Endodermal cell (in vitro differentiated cells): Measurements from ENCODE around the gene TRIO. TPM values are rescaled to one million over a fixed set of nuclear protein-coding genes. Genes with fewer than 3 reads are reported as not detected.

Source experiments
- DNase-seq: peaks from one replicate; pipeline ENCODE4 v3.0.0-alpha.2; 2017
- H3K27ac ChIP-seq: 2 replicates; pipeline ENCODE4 v1.5.1; 2013; ENCODE audit warnings: mild to moderate bottlenecking, low read depth, low read length, moderate library complexity
- H3K27me3 ChIP-seq: 2 replicates; pipeline ENCODE4 v1.6.1; 2013; ENCODE audit warnings: mild to moderate bottlenecking, low read length, moderate library complexity; ENCODE audit not compliant: insufficient read depth, control insufficient read depth, poor library complexity, severe bottlenecking
- H3K36me3 ChIP-seq: 2 replicates; pipeline ENCODE4 v1.7.0; 2013; ENCODE audit warnings: mild to moderate bottlenecking, low read length, moderate library complexity; ENCODE audit not compliant: control insufficient read depth, insufficient read depth
- H3K4me1 ChIP-seq: one replicate; pipeline ENCODE4 v1.7.0; 2013; ENCODE audit warnings: low read length; ENCODE audit not compliant: control insufficient read depth, insufficient read depth
- H3K4me3 ChIP-seq: 2 replicates; pipeline ENCODE4 v1.5.1; 2013; ENCODE audit warnings: mild to moderate bottlenecking, low read length, moderate library complexity
- H3K9ac ChIP-seq: 2 replicates; pipeline ENCODE4 v1.6.1; 2013; ENCODE audit warnings: mild to moderate bottlenecking, low read length, moderate library complexity; ENCODE audit not compliant: poor library complexity, severe bottlenecking; ENCODE audit errors: extremely low read depth
- H3K9me3 ChIP-seq: 2 replicates; pipeline ENCODE4 v1.6.1; 2013; ENCODE audit warnings: mild to moderate bottlenecking, low read length, moderate library complexity; ENCODE audit not compliant: control insufficient read depth
- H3K27ac Mint-ChIP-seq: 2 replicates; pipeline ENCODE4 v1.8.0; 2020; ENCODE audit warnings: mixed read lengths
- H3K27me3 Mint-ChIP-seq: 2 replicates; pipeline ENCODE4 v1.8.0; 2021; ENCODE audit warnings: mild to moderate bottlenecking, mixed read lengths; ENCODE audit not compliant: insufficient read depth
- H3K36me3 Mint-ChIP-seq: 2 replicates; pipeline ENCODE4 v1.8.0; 2020; ENCODE audit warnings: low read depth, mixed read lengths
- H3K4me1 Mint-ChIP-seq: 2 replicates; pipeline ENCODE4 v1.8.0; 2020; ENCODE audit warnings: mixed read lengths
- H3K4me3 Mint-ChIP-seq: 2 replicates; pipeline ENCODE4 v1.8.0; 2020; ENCODE audit warnings: mild to moderate bottlenecking, moderate library complexity, mixed read lengths
- H3K9me3 Mint-ChIP-seq: 2 replicates; pipeline ENCODE4 v1.8.0; 2020; ENCODE audit warnings: mild to moderate bottlenecking, mixed read lengths
- WGBS, 2 experiments: methylation state at CpG; one replicate each; pipeline versions ENCODE4 v1.1.5 to v1.1.7; 2013; ENCODE audit warnings: missing lambda C conversion rate in 2 of 2, mixed read lengths in 1 of 2; ENCODE audit not compliant: insufficient coverage in 1 of 2, insufficient read length in 1 of 2; 5-methylcytosine and 5-hydroxymethylcytosine counted together
- total RNA-seq, 2 donors: library from RNA; stranded (reverse); fragmentation: NEBNext Ultra II Directional in 1 of 2; extraction: Animal tissue kit (Norgen Biotek cat#: 25700) in 1 of 2; gene quantifications; 2 replicates in 1 of 2; 3 replicates in 1 of 2; pipeline ENCODE4 v1.2.1, GENCODE V29; 2021
- TF ChIP-seq, protein P1 (sequence below): fragments of 200-600 bp; sonication (generic); conservative IDR thresholded peaks from 2 replicates; pipeline ENCODE4 v1.5.0; 2021; ENCODE audit warnings: antibody characterized with exemption, mild to moderate bottlenecking

Gene TRIO
- total RNA-seq, 2 donors from 2014 or later, result 88.3 to 109 TPM

DNA sequence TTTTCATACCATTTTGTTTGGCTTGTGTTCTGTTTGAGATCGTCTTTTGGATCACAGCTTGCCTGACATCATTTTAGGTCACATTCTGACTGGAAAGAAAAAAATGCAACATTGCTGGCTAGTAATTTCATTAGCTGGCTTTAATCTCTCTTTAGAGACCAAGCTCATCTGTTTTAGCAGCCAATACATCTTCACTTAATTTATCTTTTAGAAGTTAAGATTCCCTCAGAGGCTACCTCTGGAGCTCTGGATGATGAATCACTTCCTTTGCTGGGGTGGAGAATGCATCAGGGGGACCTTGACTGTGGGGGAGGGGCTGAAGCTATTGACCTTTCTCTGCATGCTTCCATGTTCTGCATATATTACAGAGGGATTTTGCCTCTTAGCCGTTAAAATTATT is 256.9 kb downstream of the TRIO start:
- Mint-ChIP-seq H3K4me3 (no peak overlapping the region), H3K36me3 (peaks cover 38% of the 10 kb centered on the region), H3K4me1 (peaks cover 3% of the 10 kb centered on the region), H3K27ac (no peak overlapping the region), H3K9me3 (peaks cover 7% of the 10 kb centered on the region), H3K27me3 (no peaks in the 10 kb centered on the region)
- no peaks in the 10 kb centered on the region for H3K27me3 ChIP-seq
- no peak overlapping the region for H3K9ac ChIP-seq
- peaks cover 49% of the 10 kb centered on the region for H3K36me3 ChIP-seq
- WGBS, 2 experiments, result 70 to 77% methylated on average over 2 of the region's 2 CpGs
- no peak for DNase-seq
- no peaks in the 10 kb centered on the region for H3K9me3 ChIP-seq
- TF ChIP-seq, protein P1, sequence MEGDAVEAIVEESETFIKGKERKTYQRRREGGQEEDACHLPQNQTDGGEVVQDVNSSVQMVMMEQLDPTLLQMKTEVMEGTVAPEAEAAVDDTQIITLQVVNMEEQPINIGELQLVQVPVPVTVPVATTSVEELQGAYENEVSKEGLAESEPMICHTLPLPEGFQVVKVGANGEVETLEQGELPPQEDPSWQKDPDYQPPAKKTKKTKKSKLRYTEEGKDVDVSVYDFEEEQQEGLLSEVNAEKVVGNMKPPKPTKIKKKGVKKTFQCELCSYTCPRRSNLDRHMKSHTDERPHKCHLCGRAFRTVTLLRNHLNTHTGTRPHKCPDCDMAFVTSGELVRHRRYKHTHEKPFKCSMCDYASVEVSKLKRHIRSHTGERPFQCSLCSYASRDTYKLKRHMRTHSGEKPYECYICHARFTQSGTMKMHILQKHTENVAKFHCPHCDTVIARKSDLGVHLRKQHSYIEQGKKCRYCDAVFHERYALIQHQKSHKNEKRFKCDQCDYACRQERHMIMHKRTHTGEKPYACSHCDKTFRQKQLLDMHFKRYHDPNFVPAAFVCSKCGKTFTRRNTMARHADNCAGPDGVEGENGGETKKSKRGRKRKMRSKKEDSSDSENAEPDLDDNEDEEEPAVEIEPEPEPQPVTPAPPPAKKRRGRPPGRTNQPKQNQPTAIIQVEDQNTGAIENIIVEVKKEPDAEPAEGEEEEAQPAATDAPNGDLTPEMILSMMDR, result no peak
- no peaks in the 10 kb centered on the region for H3K4me1 ChIP-seq
- H3K4me3 ChIP-seq, result no peak overlapping the region
- no peak overlapping the region for H3K27ac ChIP-seq

DNA sequence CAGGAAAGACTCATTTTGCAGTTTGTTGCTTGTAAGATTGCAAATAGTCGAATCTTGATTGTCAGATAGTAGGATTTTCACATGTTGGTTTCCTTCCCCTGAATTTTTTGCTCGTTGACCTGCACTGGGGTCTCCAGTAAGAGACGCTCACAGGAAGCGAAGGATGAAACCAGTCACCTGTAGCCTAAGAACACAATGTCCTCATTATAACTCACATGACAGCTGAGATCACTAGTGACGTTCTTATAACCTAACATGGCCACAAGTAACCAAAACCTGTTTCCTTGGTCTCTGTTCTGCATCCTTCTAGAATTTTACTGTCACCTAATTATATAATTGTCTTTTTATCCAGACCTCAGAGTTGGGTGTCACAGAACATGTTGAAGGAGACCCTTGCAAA is 257.5 kb downstream of the TRIO start:
- no peak overlapping the region for H3K9ac ChIP-seq
- H3K4me1 ChIP-seq, result no peaks in the 10 kb centered on the region
- no peaks in the 10 kb centered on the region for H3K9me3 ChIP-seq
- Mint-ChIP-seq H3K4me3 (no peak overlapping the region), H3K4me1 (peaks cover 5% of the 10 kb centered on the region), H3K36me3 (peaks cover 40% of the 10 kb centered on the region), H3K27ac (no peak overlapping the region), H3K9me3 (peaks cover 7% of the 10 kb centered on the region), H3K27me3 (no peaks in the 10 kb centered on the region)
- H3K27ac ChIP-seq, result no peak overlapping the region
- peaks cover 48% of the 10 kb centered on the region for H3K36me3 ChIP-seq
- WGBS, 2 experiments, result 92% methylated on average over 5 of the region's 5 CpGs; no CpG with 5 or more reads in 1 of the 2 experiments
- TF ChIP-seq, protein P1, result no peak
- no peak overlapping the region for H3K4me3 ChIP-seq
- no peak for DNase-seq
- no peaks in the 10 kb centered on the region for H3K27me3 ChIP-seq

DNA sequence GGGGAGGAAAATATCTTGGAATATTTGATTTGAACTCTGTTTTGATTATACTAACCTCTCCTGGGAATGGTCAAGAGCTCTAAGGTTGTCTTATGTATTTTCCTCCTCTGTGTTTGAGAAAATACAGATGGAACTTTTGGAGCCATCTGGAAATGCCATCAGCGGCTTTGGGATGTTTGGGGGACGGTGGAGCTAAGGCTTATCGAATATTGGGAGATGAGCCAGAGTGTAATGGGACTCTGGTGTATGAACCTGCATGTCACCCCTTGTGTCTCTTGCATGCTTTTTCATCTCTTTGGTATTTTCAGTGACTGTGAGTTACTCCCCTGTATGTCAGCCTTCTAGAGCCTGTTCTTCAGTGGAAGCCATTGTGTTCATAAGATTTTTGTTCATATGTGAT is 258.5 kb downstream of the TRIO start:
- 88 to 95% methylated on average over 3 of the region's 3 CpGs for WGBS, 2 experiments
- H3K9ac ChIP-seq, result no peak overlapping the region
- H3K4me1 Mint-ChIP-seq, result peaks cover 5% of the 10 kb centered on the region
- no peak overlapping the region for H3K4me3 ChIP-seq
- no peak overlapping the region for H3K4me3 Mint-ChIP-seq
- H3K9me3 ChIP-seq, result no peaks in the 10 kb centered on the region
- H3K36me3 ChIP-seq, result peaks cover 54% of the 10 kb centered on the region
- H3K27ac ChIP-seq, result no peak overlapping the region
- H3K4me1 ChIP-seq, result no peaks in the 10 kb centered on the region
- H3K36me3 Mint-ChIP-seq, result peaks cover 45% of the 10 kb centered on the region
- H3K27ac Mint-ChIP-seq, result no peak overlapping the region
- no peak for DNase-seq
- no peaks in the 10 kb centered on the region for H3K27me3 Mint-ChIP-seq
- no peaks in the 10 kb centered on the region for H3K27me3 ChIP-seq
- H3K9me3 Mint-ChIP-seq, result peaks cover 7% of the 10 kb centered on the region
- TF ChIP-seq, protein P1, result no peak
